SU-DHL-6 (cell line): Measurements from ENCODE around the gene FOXA1.

ENCODE experiments used
- EZH2phosphoT487 ChIP-seq: fragments of 200-600 bp; sonication (generic), shearing (Covaris generic); conservative IDR thresholded peaks from 2 replicates; pipeline ENCODE4 v1.6.1; 2018; ENCODE audit warnings: mild to moderate bottlenecking, antibody characterized with exemption, low read length, moderate library complexity, mixed read lengths
- TF ChIP-seq, protein P1 (sequence below): fragments of 200-600 bp; sonication (generic); IDR thresholded peaks from one replicate; pipeline ENCODE4 v1.5.1; 2017; ENCODE audit warnings: antibody characterized with exemption, mild to moderate bottlenecking, low read length, moderate library complexity; ENCODE audit not compliant: insufficient read depth, poor library complexity, severe bottlenecking

DNA sequence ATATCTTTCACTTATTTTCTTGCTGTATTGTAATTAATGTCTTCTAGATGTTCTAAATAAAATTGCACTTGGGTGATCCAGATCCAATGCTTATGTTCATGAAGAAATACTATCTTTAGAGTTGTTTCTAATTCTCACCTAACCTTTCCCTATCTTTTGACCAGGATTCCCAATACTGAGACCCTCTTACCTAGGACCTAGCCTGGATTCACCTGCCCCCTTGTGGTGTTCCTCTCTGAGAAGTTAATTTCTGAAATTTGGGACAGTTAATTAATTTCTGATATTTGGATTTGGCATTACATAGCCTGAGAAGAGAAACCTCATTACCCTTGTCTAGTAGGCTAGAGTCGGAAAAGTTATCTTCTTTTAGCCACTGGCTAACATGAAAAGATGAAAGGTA is 29.5 kb downstream of the FOXA1 start:
- TF ChIP-seq EZH2phosphoT487: no peak
- TF ChIP-seq, protein P1, sequence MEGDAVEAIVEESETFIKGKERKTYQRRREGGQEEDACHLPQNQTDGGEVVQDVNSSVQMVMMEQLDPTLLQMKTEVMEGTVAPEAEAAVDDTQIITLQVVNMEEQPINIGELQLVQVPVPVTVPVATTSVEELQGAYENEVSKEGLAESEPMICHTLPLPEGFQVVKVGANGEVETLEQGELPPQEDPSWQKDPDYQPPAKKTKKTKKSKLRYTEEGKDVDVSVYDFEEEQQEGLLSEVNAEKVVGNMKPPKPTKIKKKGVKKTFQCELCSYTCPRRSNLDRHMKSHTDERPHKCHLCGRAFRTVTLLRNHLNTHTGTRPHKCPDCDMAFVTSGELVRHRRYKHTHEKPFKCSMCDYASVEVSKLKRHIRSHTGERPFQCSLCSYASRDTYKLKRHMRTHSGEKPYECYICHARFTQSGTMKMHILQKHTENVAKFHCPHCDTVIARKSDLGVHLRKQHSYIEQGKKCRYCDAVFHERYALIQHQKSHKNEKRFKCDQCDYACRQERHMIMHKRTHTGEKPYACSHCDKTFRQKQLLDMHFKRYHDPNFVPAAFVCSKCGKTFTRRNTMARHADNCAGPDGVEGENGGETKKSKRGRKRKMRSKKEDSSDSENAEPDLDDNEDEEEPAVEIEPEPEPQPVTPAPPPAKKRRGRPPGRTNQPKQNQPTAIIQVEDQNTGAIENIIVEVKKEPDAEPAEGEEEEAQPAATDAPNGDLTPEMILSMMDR: no peak
